GM21367 (cell line): Measurements from ENCODE around the gene KCNN3.
"Not testable (repeated sequence)": the region's sequence is repeated elsewhere in the genome, so short reads cannot be mapped to it uniquely, and the experiment has no call there.

Source experiments
- ATAC-seq: cut with Tn5 transposase; IDR thresholded peaks from one replicate; pipeline ENCODE4 v1.9.1; 2021; ENCODE audit not compliant: unreplicated experiment

Gene KCNN3

GRCh38 chr1:154710106-154710505 is 160.0 kb downstream of the KCNN3 start:
- no peak for ATAC-seq

GRCh38 chr1:154707901-154708463 is 162.1 kb downstream of the KCNN3 start:
- no peak for ATAC-seq

DNA sequence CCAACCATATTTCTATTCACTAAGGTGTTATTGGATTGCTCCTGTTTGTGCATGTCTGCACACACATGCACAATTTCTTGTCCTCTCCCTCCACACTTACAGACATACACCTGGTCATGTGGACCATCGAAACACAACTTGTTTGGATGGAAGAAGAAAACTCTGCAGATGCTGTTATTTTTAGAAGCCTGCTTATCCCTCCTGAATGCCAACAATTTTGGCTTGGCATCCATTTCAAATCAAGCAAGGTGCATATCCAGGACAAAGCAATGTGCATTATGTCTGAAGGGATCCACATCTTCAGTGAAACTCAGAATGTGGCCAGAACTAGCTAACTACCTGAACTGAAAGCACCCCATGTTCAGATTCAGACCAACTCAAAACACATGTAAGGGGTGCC is 163.2 kb downstream of the KCNN3 start:
- ATAC-seq = no peak

DNA sequence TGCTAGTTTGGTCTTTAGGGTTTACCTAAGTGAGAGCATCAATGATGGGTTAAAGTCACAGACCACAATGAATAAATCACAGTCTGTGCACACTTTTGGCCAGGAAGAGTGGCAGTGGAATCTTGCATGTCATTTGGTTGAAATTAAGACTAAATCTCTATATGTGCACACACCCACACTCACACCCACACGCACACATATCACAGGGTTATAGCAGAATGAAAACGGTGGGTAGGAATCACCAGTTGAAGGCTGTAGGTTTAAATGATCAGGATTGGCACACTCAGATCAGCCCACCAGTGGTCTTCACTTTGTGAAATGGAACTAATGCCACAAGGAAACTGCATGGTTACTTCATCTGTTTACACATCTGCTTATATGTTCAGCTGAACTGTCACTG is 164.5 kb downstream of the KCNN3 start:
- ATAC-seq = no peak

- no peak for ATAC-seq
These were observed 166.9 kb downstream of the KCNN3 start for GRCh38 chr1:154703170-154703569.

DNA sequence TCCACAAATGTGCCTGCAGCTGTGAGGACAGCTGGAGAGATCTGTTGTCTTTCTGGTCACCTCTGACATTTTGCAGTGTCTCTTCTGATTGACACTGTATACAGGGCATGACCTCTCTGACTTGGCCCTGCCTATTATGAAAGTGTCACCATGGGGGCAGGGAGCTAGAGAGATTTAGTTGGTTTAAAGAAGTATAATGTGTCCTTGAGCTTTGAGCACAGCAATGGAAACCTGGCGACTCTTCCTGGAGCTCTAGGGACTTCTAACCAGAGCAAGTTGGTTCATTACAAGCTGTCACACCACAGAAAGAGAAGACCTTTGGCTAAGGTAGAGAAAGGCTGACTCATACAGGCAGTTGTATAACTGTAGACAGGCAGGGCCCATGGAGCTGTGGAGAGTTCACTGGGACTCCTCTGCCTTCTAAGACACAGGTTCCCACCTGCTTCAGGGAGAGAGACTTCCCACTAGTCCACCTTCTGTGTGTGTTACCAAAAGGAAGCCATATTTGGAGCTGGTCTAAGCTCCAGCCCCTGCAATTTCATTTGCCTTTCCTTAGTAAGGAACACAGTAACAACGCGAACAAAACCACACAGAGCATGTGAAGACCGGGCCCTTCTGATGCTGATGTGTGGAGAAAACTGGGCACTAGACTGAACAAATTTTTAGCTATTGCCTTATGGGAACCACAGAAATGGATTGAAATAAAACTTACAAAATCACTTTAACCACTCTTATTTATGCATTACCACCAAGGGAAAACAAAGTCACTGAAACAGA is 171.6 kb downstream of the KCNN3 start:
- no peak for ATAC-seq

GRCh38 chr1:154697710-154698109 is 172.4 kb downstream of the KCNN3 start:
- no peak for ATAC-seq

DNA sequence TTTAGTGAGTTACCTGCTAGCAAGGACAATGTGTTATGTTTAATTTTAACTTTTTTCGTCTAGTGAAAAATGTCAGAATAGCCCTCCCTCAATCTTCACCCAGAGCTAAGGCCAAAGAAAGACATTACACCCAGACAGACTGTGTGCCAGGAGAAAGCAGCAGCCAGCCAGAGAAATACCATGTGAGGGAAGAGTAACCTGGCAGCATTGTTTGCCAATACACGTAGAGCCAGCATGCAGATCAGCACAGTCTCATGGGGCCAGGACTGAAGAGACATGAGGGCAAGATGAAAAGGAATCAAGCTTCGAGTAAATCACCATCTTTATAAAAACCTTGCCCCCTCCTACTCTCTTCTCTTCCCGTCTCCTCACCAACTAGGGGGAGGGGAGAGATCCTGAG is 173.6 kb downstream of the KCNN3 start:
- no peak for ATAC-seq

- no peak for ATAC-seq
These were observed 174.1 kb downstream of the KCNN3 start for GRCh38 chr1:154695985-154696384.

DNA sequence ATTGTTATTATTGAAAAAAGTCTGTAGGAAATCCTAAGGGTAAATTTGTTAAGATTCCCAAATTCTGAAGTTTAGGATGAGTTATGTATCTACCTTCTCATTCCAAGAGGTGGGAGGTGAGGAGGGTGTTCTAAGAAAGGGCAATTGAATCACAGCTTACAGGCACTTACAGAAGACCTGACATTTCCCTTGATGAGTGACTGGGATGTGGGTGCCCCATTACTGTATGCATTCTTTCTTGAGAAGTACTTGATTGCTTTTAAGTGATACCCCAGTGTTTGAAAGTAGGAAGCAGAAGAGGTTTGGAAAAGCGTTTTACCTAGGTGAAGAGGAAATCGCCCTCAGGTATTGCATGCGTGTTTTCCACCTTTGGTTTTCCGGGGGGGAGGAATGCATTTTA is 175.1 kb downstream of the KCNN3 start:
- no peak for ATAC-seq

DNA sequence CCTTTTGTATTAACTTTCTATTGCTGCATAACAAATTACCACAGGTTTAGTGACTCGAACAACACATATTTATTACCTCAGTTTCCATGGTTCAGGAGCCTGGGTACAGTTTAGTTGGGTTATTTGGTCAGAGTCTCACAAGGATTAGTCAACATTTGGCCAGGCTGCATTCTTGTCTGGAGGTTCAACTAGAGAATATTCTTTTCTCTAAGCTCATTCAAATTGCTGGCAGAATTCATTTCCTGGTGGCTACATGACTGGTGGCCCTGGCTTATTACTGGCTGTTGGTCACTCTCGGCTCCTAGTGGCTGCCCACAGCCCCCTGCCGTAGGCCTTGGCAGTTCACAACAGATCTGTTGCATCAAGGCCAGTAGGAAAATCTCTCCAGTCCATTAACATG is 181.0 kb downstream of the KCNN3 start:
- ATAC-seq = no peak

DNA sequence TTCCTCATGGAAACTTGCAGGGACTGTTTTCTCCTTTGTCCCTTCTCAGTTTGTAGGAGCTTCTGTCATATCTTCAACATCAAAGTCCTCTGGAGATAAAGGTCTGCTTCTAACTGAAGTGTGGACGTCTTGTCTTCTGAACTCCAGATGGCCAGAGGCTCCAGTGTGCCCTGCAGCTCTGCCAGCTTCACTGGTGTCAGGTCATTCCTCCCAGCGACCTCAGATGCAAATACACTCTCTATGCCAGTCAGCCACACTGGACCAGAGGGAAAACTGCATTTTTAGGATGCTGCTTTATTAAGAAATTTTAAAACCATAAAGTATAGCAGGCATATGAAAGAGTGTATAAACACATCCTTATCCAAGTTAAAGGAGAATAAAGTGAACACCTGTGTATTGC is 183.6 kb downstream of the KCNN3 start:
- no peak for ATAC-seq

- no peak for ATAC-seq
These were observed 186.3 kb downstream of the KCNN3 start for GRCh38 chr1:154683820-154684219.

GRCh38 chr1:154682254-154682653 is 187.8 kb downstream of the KCNN3 start:
- ATAC-seq = no peak

DNA sequence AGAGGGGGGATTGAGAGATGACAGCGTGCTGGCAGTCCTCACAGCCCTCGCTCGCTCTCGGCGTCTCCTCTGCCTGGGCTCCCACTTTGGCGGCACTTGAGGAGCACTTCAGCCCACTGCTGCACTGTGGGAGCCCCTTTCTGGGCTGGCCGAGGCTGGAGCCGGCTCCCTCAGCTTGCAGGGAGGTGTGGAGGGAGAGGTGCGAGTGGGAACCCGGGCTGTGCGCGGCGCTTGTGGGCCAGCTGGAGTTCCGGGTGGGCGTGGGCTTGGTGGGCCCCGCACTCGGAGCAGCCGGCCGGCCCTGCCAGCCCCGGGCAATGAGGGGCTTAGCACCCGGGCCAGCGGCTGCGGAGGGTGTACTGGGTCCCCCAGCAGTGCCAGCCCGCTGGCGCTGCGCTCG is 192.2 kb downstream of the KCNN3 start:
- not testable (repeated sequence) for ATAC-seq

GRCh38 chr1:154676847-154677246 is 193.2 kb downstream of the KCNN3 start:
- ATAC-seq = not testable (repeated sequence)

DNA sequence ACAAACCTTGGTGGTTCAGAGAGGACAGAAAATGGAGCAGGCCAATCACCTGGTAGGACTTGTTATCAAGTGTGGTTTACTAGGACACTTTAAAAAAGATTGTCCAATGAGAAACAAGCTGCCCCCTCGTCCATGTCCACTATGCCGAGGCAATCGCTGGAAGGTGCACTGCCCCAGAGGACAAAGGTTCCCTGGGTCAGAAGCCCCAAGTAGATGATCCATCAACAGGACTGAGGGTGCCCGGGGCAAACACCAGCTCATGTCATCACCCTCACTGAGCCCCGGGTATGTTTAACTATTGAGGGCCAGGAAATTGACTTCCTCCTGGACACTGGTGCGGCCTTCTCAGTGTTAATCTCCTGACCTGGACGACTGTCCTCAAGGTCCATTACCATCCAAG is 195.6 kb downstream of the KCNN3 start:
- ATAC-seq = not testable (repeated sequence)

GRCh38 chr1:154672245-154672644 is 197.8 kb downstream of the KCNN3 start:
- ATAC-seq = not testable (repeated sequence)

DNA sequence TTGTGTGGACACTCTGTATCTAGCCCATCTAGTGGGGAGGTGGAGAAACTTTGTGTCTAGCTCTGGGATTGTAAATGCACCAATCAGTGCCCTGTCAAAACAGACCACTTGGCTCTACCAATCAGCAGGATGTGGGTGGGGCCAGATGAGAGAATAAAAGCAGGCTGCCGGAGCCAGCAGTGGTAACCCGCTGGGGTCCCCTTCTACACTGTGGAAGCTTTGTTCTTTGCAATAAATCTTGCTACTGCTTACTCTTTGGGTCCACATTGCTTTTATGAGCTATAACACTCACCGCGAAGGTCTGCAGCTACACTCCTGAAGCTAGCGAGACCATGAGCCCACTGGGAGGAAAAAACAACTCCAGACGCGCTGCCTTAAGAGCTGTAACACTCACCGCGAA is 198.7 kb downstream of the KCNN3 start:
- ATAC-seq = not testable (repeated sequence)

GRCh38 chr1:154670310-154671270 is 199.5 kb downstream of the KCNN3 start:
- ATAC-seq = not testable (repeated sequence)

GRCh38 chr1:154669464-154670282 is 200.4 kb downstream of the KCNN3 start:
- ATAC-seq = no peak
